Measurements from ENCODE around the gene ST3GAL2. TPM values are rescaled to one million over a fixed set of nuclear protein-coding genes. Genes with fewer than 3 reads are reported as not detected.

ST3GAL2 gene
- total and polyA plus RNA-seq, 9 of the 15 experiments (the other 6 are each of a cell fraction or from before 2014, with no cell fraction given) = 1.5 to 108 (median 34.3) TPM

GRCh38 chr16:70438969-70439862, at the start of gene ST3GAL2 (continued):
- TF ChIP-seq NBN (IDR thresholded peaks at IDR 0.05; ENCODE audit: low read depth) = no peak
- TF ChIP-seq TOE1 (IDR thresholded peaks at IDR 0.05; ENCODE audit: borderline replicate concordance) = peak; percentile 77; the same call in 1 of the 2 replicates
- TF ChIP-seq TOE1 (CRISPR knock-in tag; IDR thresholded peaks at IDR 0.05; ENCODE audit: borderline replicate concordance, low read depth) = no peak
- TF ChIP-seq POU5F1 (IDR thresholded peaks at IDR 0.05; ENCODE audit: borderline replicate concordance, low read depth, low read length, partially characterized antibody) = peak; percentile 88
- peak; percentile 57; the same call in 1 of the 2 replicates for TF ChIP-seq JUND (IDR thresholded peaks at IDR 0.05; ENCODE audit: borderline replicate concordance, low read depth, low read length)
- no peak; the same call in 2 of the 3 replicates for TF ChIP-seq JUND (tag; IDR thresholded peaks at IDR 0.05; ENCODE audit: borderline replicate concordance, low read depth, low read length)
- TF ChIP-seq MXD1 (CRISPR knock-in tag; IDR thresholded peaks at IDR 0.05; ENCODE audit: borderline replicate concordance, poor library complexity, severe bottlenecking) = no peak
- peak; percentile 77 for TF ChIP-seq FOXM1 (IDR thresholded peaks at IDR 0.05; ENCODE audit: low read depth)
- no peak for TF ChIP-seq FOXM1 (CRISPR knock-in tag; IDR thresholded peaks at IDR 0.05; ENCODE audit: low read depth)
- TF ChIP-seq GMEB1 (CRISPR knock-in tag; IDR thresholded peaks at IDR 0.05) = peak; percentile 85
- no peak for TF ChIP-seq SOX6 (IDR thresholded peaks at IDR 0.05)
- TF ChIP-seq HEY1 (CRISPR knock-in tag; IDR thresholded peaks at IDR 0.05; ENCODE audit: borderline replicate concordance) = peak; percentile 60; the same call in 1 of the 2 replicates
- TF ChIP-seq NCOA6 (IDR thresholded peaks at IDR 0.05) = no peak
- TF ChIP-seq SIN3B (IDR thresholded peaks at IDR 0.05; ENCODE audit: low read depth) = no peak
- TF ChIP-seq ARID4B (CRISPR knock-in tag; IDR thresholded peaks at IDR 0.05) = peak; percentile 43; the same call in 1 of the 2 replicates
- peak; percentile 81 for TF ChIP-seq HIVEP1 (CRISPR knock-in tag; IDR thresholded peaks at IDR 0.05)
- TF ChIP-seq ELF4 (CRISPR knock-in tag; IDR thresholded peaks at IDR 0.05) = peak; percentile 88
- TF ChIP-seq SREBF1 (IDR thresholded peaks at IDR 0.05; ENCODE audit: borderline replicate concordance, low read depth, low read length) = peak; percentile 78
- peak; percentile 42; the same call in 1 of the 2 replicates for TF ChIP-seq NKRF (IDR thresholded peaks at IDR 0.05; ENCODE audit: borderline replicate concordance)

All from K562 (cell line).